Parietal lobe (tissue), 2 donors: ENCODE data around the gene C11orf98. TPM values are rescaled to one million over a fixed set of nuclear protein-coding genes. Genes with fewer than 3 reads are reported as not detected.

Source experiments
- small RNA-seq: library from RNA; depleted of rRNA; stranded (forward); fragments of <200 nt; gene quantifications from one replicate; pipeline ENCODE3, GENCODE V24; 2014; ENCODE audit warnings: low replicate concordance
- total RNA-seq: library from RNA; depleted of rRNA; stranded (reverse); fragments of >200 nt; gene quantifications from one replicate; pipeline ENCODE4 v1.2.3, GENCODE V29; 2014

C11orf98 gene
- total RNA-seq = 19.7 TPM

DNA sequence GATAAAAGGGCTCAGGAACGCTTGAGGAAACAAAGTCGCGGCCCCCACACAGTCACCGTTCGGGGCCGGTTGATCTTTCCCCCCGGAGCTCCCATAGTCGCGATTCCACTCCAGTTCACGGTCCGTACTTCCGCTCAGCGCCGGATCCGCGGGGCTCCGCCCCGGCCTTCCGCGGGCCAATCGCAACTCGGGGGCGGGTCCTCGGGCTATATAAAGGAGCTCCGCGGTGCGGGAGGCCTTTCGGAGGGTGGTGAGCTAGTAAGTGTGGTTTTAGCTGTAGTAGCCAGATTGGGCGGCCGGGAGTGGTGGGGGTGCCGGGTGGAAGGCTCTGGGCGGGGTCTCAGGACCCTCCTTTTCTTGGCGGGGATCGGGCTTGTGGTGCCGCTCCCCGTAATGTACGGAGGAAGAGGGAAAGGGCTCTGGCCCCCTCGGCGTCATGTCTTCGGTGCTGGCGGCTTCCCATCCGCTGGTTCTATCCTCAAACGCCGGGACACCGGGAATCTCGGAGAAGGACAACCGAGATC, at the start of gene C11orf98, which contains the start of gene CSKMT:
Gene C11orf98 (minus strand): TSS at position 136 of the 524 bp plus-strand sequence. CDS start 41 bp downstream, at position 95.
Gene CSKMT (plus strand): TSS at position 238 of the 524 bp plus-strand sequence. CDS start 568 bp downstream, outside the sequence.

DNA sequence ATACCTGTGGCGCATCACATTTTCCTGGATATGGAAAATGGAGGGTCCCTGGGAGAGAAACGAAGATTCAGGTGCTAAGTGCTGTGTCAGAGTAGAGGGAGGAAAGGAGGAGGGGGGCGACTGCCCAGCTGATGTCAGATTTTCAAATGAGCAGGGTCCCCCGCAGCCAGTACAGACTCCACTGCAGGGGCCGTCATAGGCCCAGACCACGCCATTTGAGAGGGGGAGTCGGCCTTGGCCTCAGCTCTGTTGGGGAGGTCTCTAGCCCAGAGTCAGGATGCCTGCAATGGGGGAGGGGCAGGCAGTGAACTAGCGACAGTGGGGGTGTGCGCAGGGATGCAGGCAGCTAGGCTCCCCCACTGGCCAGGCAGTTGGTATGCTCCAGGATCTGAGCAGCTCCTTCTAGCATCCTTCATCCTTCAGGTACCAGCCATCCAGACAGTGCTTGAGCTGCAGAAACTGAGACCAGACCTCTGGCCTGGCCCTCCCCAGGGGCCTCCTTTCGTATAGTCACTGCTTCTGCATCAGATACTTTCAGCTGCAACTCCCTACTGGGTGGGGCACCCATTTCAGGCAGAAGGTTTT, 42.4 kb upstream of the C11orf98 start, which contains the start of the genes BSCL2 and GNG3:
Gene BSCL2 (minus strand): TSS at position 148 of the 585 bp plus-strand sequence. CDS start 229 bp downstream, outside the sequence.
Gene GNG3 (plus strand): TSS at position 400 of the 585 bp plus-strand sequence. CDS start 620 bp downstream, outside the sequence.

DNA sequence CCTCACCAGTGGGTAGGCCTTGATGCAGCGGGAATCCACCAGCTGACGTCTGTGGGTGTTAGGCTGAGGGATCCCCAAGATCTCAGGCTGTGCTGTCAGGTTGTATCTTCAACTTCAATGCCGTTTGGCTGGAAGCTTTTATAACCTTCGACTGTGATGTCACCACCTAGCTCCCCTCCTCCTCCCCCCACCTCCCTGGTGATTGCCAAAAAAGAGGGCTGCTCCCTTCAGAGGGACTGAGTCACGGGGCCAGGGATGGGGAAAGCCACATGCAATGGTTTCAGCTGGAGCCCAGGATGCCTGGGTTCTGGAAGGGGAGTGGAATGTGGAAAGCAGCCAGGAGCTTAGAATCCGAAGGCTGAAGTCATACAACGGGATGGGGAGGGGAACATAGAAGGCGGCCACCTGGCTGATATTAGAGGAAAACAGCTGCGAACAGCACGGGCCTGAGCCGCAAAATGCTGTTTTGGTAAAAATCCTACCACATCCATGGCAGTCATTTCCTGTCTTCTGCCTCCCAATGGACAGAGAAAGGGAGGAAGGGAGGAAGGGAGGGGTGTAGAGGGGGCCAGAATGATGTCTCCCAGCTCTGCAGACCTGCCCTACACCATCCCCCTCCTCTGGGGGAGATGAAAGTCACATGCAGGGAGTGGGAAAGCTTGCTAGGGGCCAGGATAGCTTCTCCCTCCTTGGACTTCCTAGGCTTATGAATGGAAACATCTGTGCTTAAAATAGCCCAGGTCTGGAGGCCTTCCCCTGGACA, 24.6 kb upstream of the C11orf98 start, which contains the start of gene LRRN4CL:
Gene LRRN4CL (minus strand): TSS at position 110 of the 763 bp plus-strand sequence. CDS start 1,022 bp downstream, outside the sequence.

DNA sequence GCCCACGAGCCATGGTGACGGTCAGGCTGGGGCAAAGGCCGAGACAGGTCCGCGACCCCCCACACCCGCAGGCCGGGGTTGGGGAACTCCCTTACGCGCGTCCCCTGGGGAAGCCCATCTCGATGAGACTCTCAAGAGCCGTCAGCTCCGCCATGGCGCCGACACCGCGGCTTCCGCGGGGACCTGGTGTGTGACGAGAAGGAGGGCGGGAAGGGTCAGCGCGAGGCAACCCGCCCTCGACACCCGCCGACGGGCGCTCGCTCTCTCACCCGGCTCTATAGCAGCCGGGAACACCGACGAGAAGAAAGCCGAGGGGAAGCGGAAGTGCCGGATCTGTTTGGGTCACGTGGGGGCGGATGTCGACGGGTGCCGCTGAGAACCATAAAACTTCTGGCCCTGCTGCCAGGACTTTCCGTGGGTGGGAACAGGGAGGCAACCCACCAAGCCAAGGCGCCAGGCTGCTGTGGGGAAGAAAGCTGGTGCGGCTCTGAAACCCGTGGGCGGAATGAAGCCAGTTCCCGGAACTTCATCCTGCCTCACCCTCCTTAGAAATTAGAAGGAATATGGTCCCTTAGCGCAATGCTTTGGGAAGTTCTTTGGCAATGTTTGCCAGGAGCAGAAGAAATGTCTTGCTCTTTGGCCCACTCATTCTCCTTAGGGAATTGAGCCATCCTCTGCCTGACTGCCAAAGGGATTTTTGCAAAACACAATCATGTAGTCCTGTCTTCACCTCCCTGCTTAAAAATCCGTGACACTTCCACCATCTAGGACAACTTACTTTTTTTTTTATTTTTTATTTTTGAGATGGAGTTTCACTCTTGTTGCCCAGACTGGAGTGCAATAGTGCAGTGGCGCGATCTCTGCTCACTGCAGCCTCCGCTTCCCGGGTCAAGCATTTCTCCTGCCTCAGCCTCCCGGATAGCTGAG, 14.0 kb upstream of the C11orf98 start, which contains the start of gene UBXN1:
Gene UBXN1 (minus strand): TSS at position 304 of the 927 bp plus-strand sequence. CDS start 150 bp downstream, at position 154.

DNA sequence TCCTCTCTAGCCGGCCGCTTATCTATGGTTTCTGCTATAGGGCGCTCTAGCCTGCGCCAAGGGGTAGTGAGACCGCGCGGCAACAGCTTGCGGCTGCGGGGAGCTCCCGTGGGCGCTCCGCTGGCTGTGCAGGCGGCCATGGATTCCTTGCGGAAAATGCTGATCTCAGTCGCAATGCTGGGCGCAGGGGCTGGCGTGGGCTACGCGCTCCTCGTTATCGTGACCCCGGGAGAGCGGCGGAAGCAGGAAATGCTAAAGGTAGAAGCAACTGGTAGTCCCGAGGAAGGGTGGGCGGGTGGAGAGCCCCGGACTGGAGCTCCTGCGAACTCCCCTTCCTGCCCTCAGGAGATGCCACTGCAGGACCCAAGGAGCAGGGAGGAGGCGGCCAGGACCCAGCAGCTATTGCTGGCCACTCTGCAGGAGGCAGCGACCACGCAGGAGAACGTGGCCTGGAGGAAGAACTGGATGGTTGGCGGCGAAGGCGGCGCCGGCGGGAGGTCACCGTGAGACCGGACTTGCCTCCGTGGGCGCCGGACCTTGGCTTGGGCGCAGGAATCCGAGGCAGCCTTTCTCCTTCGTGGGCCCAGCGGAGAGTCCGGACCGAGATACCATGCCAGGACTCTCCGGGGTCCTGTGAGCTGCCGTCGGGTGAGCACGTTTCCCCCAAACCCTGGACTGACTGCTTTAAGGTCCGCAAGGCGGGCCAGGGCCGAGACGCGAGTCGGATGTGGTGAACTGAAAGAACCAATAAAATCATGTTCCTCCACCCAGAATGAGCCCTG, 6.8 kb upstream of the C11orf98 start, which contains the start of the genes LBHD1 and UQCC3:
Gene LBHD1 (minus strand): TSS at position 660 of the 782 bp plus-strand sequence. CDS start 2,236 bp downstream, outside the sequence.
Gene UQCC3 (plus strand): TSS at position 66 of the 782 bp plus-strand sequence. CDS start 73 bp downstream, at position 139.

DNA sequence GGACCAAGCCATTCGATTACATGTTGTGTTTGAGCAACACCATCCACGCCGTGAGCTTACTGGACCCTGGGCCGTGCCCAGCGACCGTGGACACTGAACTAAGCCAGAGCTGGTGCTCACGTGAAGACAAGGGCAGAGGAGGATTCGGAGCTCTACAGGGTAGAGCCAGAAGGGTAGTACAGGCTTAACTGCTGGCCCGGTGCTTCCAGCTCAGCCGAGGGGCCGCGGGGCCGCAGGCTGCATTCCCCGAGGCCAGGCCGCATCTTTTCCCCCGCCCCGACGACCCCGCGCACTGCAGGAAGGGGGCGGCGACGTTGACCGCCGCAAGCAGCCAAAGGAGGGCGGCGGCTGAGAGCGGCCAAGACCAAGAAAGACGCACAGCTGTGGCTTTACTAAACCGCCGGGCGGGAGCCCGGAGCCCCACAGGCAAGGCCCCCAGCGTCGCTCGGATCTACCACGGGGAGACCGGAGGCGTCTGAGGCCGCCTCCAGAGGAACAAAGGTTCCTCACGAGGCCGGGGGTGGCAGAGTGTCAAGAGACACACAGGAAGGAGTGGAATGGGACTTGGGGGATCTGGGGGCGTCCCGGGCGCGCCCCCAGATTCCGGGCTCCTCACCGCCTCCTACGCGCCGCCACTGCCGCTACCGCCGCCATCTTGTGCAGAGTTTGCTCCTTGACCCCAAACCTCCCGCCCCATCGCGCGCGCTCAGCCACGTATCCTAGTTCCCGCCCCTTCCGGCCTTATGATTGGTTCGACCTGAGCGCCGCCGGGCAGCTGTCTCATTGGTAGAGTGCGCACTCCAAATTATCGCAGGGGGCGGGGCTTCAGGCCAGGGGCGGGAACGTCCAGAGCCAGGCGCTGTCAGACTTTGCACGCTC, 18.8 kb downstream of the C11orf98 start, which contains the start of gene GANAB:
Gene GANAB (minus strand): TSS at position 668 of the 879 bp plus-strand sequence. CDS start 14 bp downstream, at position 654.

DNA sequence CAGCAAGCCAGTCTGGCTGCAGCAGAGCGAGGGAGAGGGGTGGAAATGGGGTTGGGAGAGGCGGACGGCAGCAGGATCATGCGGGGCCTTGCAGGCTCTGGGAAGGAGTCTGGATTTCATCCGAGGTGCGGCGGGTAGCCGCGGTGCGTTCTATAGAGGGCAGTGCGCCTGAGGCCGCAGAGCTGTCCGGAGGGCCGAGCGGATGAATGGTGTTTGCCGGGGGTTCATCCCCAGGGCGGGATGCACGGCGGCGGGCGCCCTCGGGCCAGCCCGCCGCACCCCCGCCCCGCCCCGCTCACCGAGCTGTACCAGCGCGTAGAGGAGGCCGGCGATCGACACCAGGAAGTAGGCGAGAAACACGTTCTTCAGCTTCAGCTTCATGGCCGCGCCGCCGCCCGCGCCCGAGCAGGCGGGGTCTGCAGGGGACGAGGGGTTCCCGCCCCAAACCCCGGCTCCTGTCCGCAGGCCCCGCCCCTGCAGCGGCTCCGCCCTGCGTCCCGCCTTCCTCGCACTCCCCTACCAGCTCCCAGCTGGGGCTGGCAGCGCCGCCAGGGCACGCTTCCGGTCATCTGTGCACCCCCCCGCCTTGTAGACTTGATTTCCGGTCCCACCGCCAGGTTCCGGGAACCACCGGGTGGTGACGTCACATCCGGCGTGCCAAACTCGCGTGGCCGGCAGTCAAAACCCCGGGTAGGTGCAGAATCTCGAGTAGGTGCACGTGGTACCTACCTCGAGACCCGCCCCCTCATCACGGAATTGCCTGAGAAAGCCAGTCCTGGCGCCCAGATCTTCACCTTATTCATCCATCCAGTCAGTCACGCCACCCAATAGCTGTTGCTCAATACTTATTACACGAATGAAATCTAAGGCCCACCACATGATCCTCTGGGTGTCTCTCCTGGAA, 43.2 kb downstream of the C11orf98 start, which contains the start of gene B3GAT3:
Gene B3GAT3 (minus strand): TSS at position 420 of the 904 bp plus-strand sequence. CDS start 39 bp downstream, at position 381.

Small RNAs within 50 kb of the gene (small RNA-seq; reads per million reads assigned to genes)
- gene SNORA57 = not detected

Other genes with a start within 250 kb of the C11orf98 start
- gene SCGB1A1, start 246.2 kb downstream of the C11orf98 start, total RNA-seq = not detected
- gene AHNAK, start 118.4 kb downstream of the C11orf98 start, total RNA-seq = 13.5 TPM
- gene EEF1G, start 91.3 kb downstream of the C11orf98 start, total RNA-seq = 1,400 TPM
- gene TUT1, start 73.7 kb downstream of the C11orf98 start, total RNA-seq = 7.5 TPM
- 139 TPM for gene MTA2, start 63.3 kb downstream of the C11orf98 start, total RNA-seq
- gene EML3, start 52.4 kb downstream of the C11orf98 start, total RNA-seq = 5.9 TPM
- gene ROM1, start 52.0 kb downstream of the C11orf98 start, total RNA-seq = 0.94 TPM
- gene B3GAT3, start 43.2 kb downstream of the C11orf98 start, total RNA-seq = 22.5 TPM
- 64.8 TPM for gene GANAB, start 18.6 kb downstream of the C11orf98 start, total RNA-seq
- gene INTS5, start 11.9 kb downstream of the C11orf98 start, total RNA-seq = 16.3 TPM
- gene CSKMT, start 102 bp upstream of the C11orf98 start, total RNA-seq = 8.8 TPM
- gene UQCC3, start 6.5 kb upstream of the C11orf98 start, total RNA-seq = 4.1 TPM
- gene LBHD1, start 7.1 kb upstream of the C11orf98 start, total RNA-seq = 5.6 TPM
- 85.1 TPM for gene UBXN1, start 13.9 kb upstream of the C11orf98 start, total RNA-seq
- gene LRRN4CL, start 24.3 kb upstream of the C11orf98 start, total RNA-seq = 0.31 TPM
- 102 TPM for gene BSCL2, start 42.2 kb upstream of the C11orf98 start, total RNA-seq
- 28.8 TPM for gene GNG3, start 42.5 kb upstream of the C11orf98 start, total RNA-seq
- gene HNRNPUL2, start 62.2 kb upstream of the C11orf98 start, total RNA-seq = 30.0 TPM
- gene TTC9C, start 63.3 kb upstream of the C11orf98 start, total RNA-seq = 28.2 TPM
- gene ZBTB3, start 89.0 kb upstream of the C11orf98 start, total RNA-seq = 13.8 TPM
- gene POLR2G, start 96.4 kb upstream of the C11orf98 start, total RNA-seq = 60.1 TPM
- gene TAF6L, start 106.2 kb upstream of the C11orf98 start, total RNA-seq = 16.0 TPM
- gene TMEM179B, start 122.2 kb upstream of the C11orf98 start, total RNA-seq = 22.8 TPM
- 15.7 TPM for gene TMEM223, start 126.8 kb upstream of the C11orf98 start, total RNA-seq
- gene NXF1, start 140.2 kb upstream of the C11orf98 start, total RNA-seq = 33.2 TPM
- gene STX5, start 166.8 kb upstream of the C11orf98 start, total RNA-seq = 40.1 TPM
- gene TEX54, start 167.6 kb upstream of the C11orf98 start, total RNA-seq = not detected
- gene WDR74, start 174.4 kb upstream of the C11orf98 start, total RNA-seq = 45.7 TPM
- gene SLC3A2, start 215.7 kb upstream of the C11orf98 start, total RNA-seq = 76.7 TPM